GM23338 (cell line): ENCODE data around the gene CRADD. TPM values are rescaled to one million over a fixed set of nuclear protein-coding genes. Genes with fewer than 3 reads are reported as not detected.

ENCODE experiments used
- ATAC-seq: fragments of 200-7000 bp; cut with Tn5 transposase; 3 replicates; pipeline ENCODE4 v1.9.1; 2020
- DNase-seq: peaks from one replicate; pipeline ENCODE4 v3.0.0-alpha.2; 2015; ENCODE audit warnings: low spot score
- H2AFZ ChIP-seq: fragments of 200-600 bp; sonication (generic); 2 replicates; pipeline ENCODE4 v1.8.0; 2016; ENCODE audit warnings: antibody characterized with exemption, mild to moderate bottlenecking, moderate library complexity
- H3F3A ChIP-seq: fragments of 200-600 bp; sonication (generic); replicated peaks from 2 replicates; pipeline ENCODE4 v1.8.0; 2017; ENCODE audit warnings: antibody characterized with exemption, mixed run types, low read depth
- H3K27ac ChIP-seq: fragments of 200-600 bp; sonication (generic); 2 replicates; pipeline ENCODE4 v1.6.1; 2016; ENCODE audit warnings: low read depth
- H3K27me3 ChIP-seq: fragments of 200-600 bp; sonication (generic); 2 replicates; pipeline ENCODE4 v1.8.0; 2016; ENCODE audit warnings: mild to moderate bottlenecking, mixed run types, moderate library complexity; ENCODE audit not compliant: insufficient read depth
- H3K36me3 ChIP-seq: fragments of 200-600 bp; sonication (generic); 2 replicates; pipeline ENCODE4 v1.8.0; 2016; ENCODE audit warnings: mild to moderate bottlenecking; ENCODE audit not compliant: insufficient read depth
- H3K4me1 ChIP-seq: fragments of 200-600 bp; sonication (generic); 2 replicates; pipeline ENCODE4 v1.8.0; 2016; ENCODE audit warnings: mild to moderate bottlenecking, moderate library complexity; ENCODE audit not compliant: insufficient read depth
- H3K4me2 ChIP-seq: fragments of 200-600 bp; sonication (generic); 2 replicates; pipeline ENCODE4 v1.7.1; 2017; ENCODE audit warnings: mixed run types
- H3K4me3 ChIP-seq: fragments of 200-600 bp; sonication (generic); 2 replicates; pipeline ENCODE4 v1.6.1; 2016; ENCODE audit warnings: mixed run types
- H3K79me2 ChIP-seq: fragments of 200-600 bp; sonication (generic); replicated peaks from 2 replicates; pipeline ENCODE4 v1.8.0; 2017; ENCODE audit warnings: mild to moderate bottlenecking; ENCODE audit not compliant: insufficient read depth
- H3K9me2 ChIP-seq: fragments of 200-600 bp; sonication (generic); 2 replicates; pipeline ENCODE4 v1.8.0; 2017; ENCODE audit not compliant: insufficient read depth
- H4K20me1 ChIP-seq: fragments of 200-600 bp; sonication (generic); replicated peaks from 2 replicates; pipeline ENCODE4 v1.8.0; 2017; ENCODE audit warnings: mild to moderate bottlenecking; ENCODE audit not compliant: insufficient read depth
- H3K27ac Mint-ChIP-seq: 2 replicates; pipeline ENCODE4 v1.8.0; 2020; ENCODE audit warnings: inconsistent platforms, mild to moderate bottlenecking, moderate library complexity, mixed read lengths
- H3K27me3 Mint-ChIP-seq: 3 replicates; pipeline ENCODE4 v1.8.0; 2022; ENCODE audit warnings: low read depth, mild to moderate bottlenecking, moderate library complexity, mixed read lengths, inconsistent platforms; ENCODE audit not compliant: insufficient read depth, poor library complexity
- H3K36me3 Mint-ChIP-seq: 3 replicates; pipeline ENCODE4 v1.8.0; 2021; ENCODE audit warnings: low read depth, mild to moderate bottlenecking, inconsistent platforms, moderate library complexity, mixed read lengths
- H3K4me1 Mint-ChIP-seq: 3 replicates; pipeline ENCODE4 v1.8.0; 2020; ENCODE audit warnings: mild to moderate bottlenecking, inconsistent platforms, mixed read lengths
- H3K4me3 Mint-ChIP-seq: 3 replicates; pipeline ENCODE4 v1.8.0; 2021; ENCODE audit warnings: moderate library complexity, mild to moderate bottlenecking, inconsistent platforms, mixed read lengths
- H3K9me3 Mint-ChIP-seq: 3 replicates; pipeline ENCODE4 v1.8.0; 2020; ENCODE audit warnings: moderate library complexity, mild to moderate bottlenecking, inconsistent platforms, mixed read lengths
- CREB1 ChIP-seq: fragments of 250-450 bp; sonication (Bioruptor Pico); IDR thresholded peaks from 2 replicates; pipeline ENCODE4 v1.5.0; 2020; ENCODE audit warnings: low read depth, mild to moderate bottlenecking, moderate library complexity
- EZH2 ChIP-seq: fragments of 200-600 bp; sonication (generic); IDR thresholded peaks from one replicate; pipeline ENCODE4 v1.8.0; 2017; ENCODE audit warnings: antibody characterized with exemption, mild to moderate bottlenecking, low read depth; ENCODE audit not compliant: unreplicated experiment
- EZH2phosphoT487 ChIP-seq: fragments of 200-600 bp; sonication (generic); IDR thresholded peaks from one replicate; pipeline ENCODE4 v1.8.1; 2018; ENCODE audit warnings: antibody characterized with exemption; ENCODE audit not compliant: unreplicated experiment
- JUNB ChIP-seq: IDR thresholded peaks from one replicate; pipeline ENCODE4 v1.6.1; 2016; ENCODE audit warnings: antibody characterized with exemption; ENCODE audit not compliant: unreplicated experiment
- NANOG ChIP-seq: IDR thresholded peaks from 2 replicates; pipeline ENCODE4 v1.6.1; 2016; ENCODE audit warnings: antibody characterized with exemption, borderline replicate concordance
- POLR2AphosphoS5 ChIP-seq: IDR thresholded peaks from 2 replicates; pipeline ENCODE4 v1.6.1; 2016; ENCODE audit warnings: antibody characterized with exemption, low read depth
- STAT1 ChIP-seq: IDR thresholded peaks from one replicate; pipeline ENCODE4 v1.6.1; 2016; ENCODE audit warnings: antibody characterized with exemption; ENCODE audit not compliant: unreplicated experiment
- ZNF114 ChIP-seq: fragments of 250-450 bp; sonication (Bioruptor Pico); IDR thresholded peaks from 2 replicates; pipeline ENCODE4 v1.5.0; 2020; ENCODE audit warnings: mild to moderate bottlenecking, moderate library complexity
- ZNF331 ChIP-seq: fragments of 250-450 bp; sonication (Bioruptor Pico); IDR thresholded peaks from 2 replicates; pipeline ENCODE4 v1.5.0; 2020; ENCODE audit warnings: low read depth, mild to moderate bottlenecking, moderate library complexity
- polyA plus RNA-seq: library from polyadenylated mRNA; unstranded; fragments of >200 nt; fragmentation: Nextera tagmentation; extraction: Ambion mirVana; gene quantifications from 2 replicates; pipeline ENCODE4 v1.2.1, GENCODE V29; 2016
- total RNA-seq: library from RNA; depleted of rRNA; stranded (reverse); fragments of >200 nt; shearing (Covaris generic); gene quantifications from 2 replicates; pipeline ENCODE4 v1.2.3, GENCODE V29; 2014
- TF ChIP-seq, protein P1 (sequence below), 2 experiments: fragments of 200-600 bp in 1 of 2; sonication (generic) in 1 of 2; conservative IDR thresholded peaks; 2 replicates each; pipeline versions ENCODE4 v1.5.1 to v1.6.1; 2016 to 2017; ENCODE audit warnings: antibody characterized with exemption in 2 of 2, low read depth in 2 of 2, mild to moderate bottlenecking in 2 of 2, moderate library complexity in 1 of 2
- TF ChIP-seq, protein P2 (sequence below): IDR thresholded peaks from 2 replicates; pipeline ENCODE4 v1.6.1; 2016; ENCODE audit warnings: antibody characterized with exemption
- TF ChIP-seq, protein P3 (sequence below): IDR thresholded peaks from one replicate; pipeline ENCODE4 v1.6.1; 2018; ENCODE audit warnings: antibody characterized with exemption; ENCODE audit not compliant: unreplicated experiment

Gene CRADD
- total and polyA plus RNA-seq, 2 experiments from 2014 or later: 6.3 to 27.9 TPM

DNA sequence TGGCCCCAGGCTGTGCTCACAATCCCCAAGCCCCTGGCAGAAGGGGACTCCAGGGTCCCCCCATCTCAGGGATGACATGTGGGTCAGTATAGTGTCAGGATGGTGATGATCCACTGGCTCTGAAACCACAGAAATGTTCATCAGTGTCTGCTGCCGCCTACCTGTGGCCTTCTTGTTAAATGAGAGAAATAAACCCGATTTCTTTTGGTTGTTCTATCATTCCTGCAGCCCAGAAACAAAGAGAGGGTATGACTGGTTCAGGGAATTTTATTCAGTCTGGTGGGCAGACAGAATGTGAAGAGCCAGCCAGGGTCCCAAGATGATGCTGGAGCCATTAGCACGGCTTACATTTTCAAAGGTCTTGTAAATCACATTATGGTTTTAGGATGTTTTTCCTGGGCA is 86.6 kb downstream of the CRADD start:
- Histone ChIP-seq H3K27ac (no peak overlapping the region), H3K36me3 (no peaks in the 10 kb centered on the region), H3K79me2 (no peaks in the 10 kb centered on the region), H3K4me3 (no peak overlapping the region), H3F3A (no peaks in the 10 kb centered on the region), H3K4me2 (no peak overlapping the region), H3K4me1 (peaks cover 8% of the 10 kb centered on the region), H3K9me2 (no peaks in the 10 kb centered on the region), H3K27me3 (no peaks in the 10 kb centered on the region), H4K20me1 (no peaks in the 10 kb centered on the region), H2AFZ (no peak overlapping the region)
- peaks cover 26% of the 10 kb centered on the region for H3K4me1 Mint-ChIP-seq
- H3K27me3 Mint-ChIP-seq: peaks cover 3% of the 10 kb centered on the region
- peak; percentile 41 for DNase-seq
- H3K4me3 Mint-ChIP-seq: no peak overlapping the region
- H3K27ac Mint-ChIP-seq: no peak overlapping the region
- ATAC-seq: peak; percentile 37; the same call in 2 of the 3 replicates
- H3K9me3 Mint-ChIP-seq: no peaks in the 10 kb centered on the region
- H3K36me3 Mint-ChIP-seq: no peaks in the 10 kb centered on the region
- TF ChIP-seq, protein P1, sequence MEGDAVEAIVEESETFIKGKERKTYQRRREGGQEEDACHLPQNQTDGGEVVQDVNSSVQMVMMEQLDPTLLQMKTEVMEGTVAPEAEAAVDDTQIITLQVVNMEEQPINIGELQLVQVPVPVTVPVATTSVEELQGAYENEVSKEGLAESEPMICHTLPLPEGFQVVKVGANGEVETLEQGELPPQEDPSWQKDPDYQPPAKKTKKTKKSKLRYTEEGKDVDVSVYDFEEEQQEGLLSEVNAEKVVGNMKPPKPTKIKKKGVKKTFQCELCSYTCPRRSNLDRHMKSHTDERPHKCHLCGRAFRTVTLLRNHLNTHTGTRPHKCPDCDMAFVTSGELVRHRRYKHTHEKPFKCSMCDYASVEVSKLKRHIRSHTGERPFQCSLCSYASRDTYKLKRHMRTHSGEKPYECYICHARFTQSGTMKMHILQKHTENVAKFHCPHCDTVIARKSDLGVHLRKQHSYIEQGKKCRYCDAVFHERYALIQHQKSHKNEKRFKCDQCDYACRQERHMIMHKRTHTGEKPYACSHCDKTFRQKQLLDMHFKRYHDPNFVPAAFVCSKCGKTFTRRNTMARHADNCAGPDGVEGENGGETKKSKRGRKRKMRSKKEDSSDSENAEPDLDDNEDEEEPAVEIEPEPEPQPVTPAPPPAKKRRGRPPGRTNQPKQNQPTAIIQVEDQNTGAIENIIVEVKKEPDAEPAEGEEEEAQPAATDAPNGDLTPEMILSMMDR (conservative IDR thresholded peaks at IDR 0.05; ENCODE audit: low read depth in 2 of 2): peak; percentile 29 to 58; a peak in 3 of 4 replicates
- TF ChIP-seq EZH2phosphoT487 (no peak), NANOG (no peak)
- TF ChIP-seq, protein P2, sequence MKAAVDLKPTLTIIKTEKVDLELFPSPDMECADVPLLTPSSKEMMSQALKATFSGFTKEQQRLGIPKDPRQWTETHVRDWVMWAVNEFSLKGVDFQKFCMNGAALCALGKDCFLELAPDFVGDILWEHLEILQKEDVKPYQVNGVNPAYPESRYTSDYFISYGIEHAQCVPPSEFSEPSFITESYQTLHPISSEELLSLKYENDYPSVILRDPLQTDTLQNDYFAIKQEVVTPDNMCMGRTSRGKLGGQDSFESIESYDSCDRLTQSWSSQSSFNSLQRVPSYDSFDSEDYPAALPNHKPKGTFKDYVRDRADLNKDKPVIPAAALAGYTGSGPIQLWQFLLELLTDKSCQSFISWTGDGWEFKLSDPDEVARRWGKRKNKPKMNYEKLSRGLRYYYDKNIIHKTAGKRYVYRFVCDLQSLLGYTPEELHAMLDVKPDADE: no peak

DNA sequence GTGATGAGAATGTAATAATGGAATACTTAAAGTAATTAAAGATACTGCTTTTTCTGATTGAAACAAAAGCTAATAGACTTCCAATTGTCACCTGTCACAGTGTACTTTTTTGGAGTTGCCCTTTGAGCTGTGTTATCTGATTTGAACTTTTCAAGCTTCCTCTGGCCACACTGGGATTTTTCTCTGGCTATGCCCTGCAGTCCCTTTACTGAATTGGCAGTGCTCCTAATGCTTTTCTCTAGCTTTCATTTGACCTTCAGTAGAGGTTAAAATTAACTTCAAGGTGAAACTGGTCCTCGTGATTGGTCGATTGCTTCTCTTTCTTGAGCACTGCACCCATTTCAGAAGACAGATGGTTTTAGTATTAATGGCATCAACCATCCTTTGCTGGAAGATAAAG is 89.2 kb downstream of the CRADD start:
- Histone ChIP-seq H3F3A (no peaks in the 10 kb centered on the region), H3K27me3 (no peaks in the 10 kb centered on the region), H4K20me1 (no peaks in the 10 kb centered on the region), H2AFZ (no peak overlapping the region), H3K27ac (no peak overlapping the region), H3K79me2 (no peaks in the 10 kb centered on the region), H3K4me1 (no peaks in the 10 kb centered on the region; the same call in 1 of the 2 replicates), H3K4me2 (no peak overlapping the region), H3K9me2 (no peaks in the 10 kb centered on the region), H3K4me3 (no peak overlapping the region), H3K36me3 (no peaks in the 10 kb centered on the region)
- Mint-ChIP-seq H3K4me1 (peaks cover 19% of the 10 kb centered on the region), H3K27ac (no peak overlapping the region), H3K27me3 (peaks cover 2% of the 10 kb centered on the region), H3K36me3 (no peaks in the 10 kb centered on the region), H3K9me3 (no peaks in the 10 kb centered on the region), H3K4me3 (no peak overlapping the region)
- DNase-seq (no peak), ATAC-seq (no peak)
- TF ChIP-seq STAT1 (no peak), ZNF331 (no peak), JUNB (no peak), EZH2 (no peak), EZH2phosphoT487 (no peak), NANOG (no peak), CREB1 (CRISPR knock-in tag) (no peak), ZNF114 (CRISPR knock-in tag) (no peak), POLR2AphosphoS5 (no peak)
- TF ChIP-seq, protein P3, sequence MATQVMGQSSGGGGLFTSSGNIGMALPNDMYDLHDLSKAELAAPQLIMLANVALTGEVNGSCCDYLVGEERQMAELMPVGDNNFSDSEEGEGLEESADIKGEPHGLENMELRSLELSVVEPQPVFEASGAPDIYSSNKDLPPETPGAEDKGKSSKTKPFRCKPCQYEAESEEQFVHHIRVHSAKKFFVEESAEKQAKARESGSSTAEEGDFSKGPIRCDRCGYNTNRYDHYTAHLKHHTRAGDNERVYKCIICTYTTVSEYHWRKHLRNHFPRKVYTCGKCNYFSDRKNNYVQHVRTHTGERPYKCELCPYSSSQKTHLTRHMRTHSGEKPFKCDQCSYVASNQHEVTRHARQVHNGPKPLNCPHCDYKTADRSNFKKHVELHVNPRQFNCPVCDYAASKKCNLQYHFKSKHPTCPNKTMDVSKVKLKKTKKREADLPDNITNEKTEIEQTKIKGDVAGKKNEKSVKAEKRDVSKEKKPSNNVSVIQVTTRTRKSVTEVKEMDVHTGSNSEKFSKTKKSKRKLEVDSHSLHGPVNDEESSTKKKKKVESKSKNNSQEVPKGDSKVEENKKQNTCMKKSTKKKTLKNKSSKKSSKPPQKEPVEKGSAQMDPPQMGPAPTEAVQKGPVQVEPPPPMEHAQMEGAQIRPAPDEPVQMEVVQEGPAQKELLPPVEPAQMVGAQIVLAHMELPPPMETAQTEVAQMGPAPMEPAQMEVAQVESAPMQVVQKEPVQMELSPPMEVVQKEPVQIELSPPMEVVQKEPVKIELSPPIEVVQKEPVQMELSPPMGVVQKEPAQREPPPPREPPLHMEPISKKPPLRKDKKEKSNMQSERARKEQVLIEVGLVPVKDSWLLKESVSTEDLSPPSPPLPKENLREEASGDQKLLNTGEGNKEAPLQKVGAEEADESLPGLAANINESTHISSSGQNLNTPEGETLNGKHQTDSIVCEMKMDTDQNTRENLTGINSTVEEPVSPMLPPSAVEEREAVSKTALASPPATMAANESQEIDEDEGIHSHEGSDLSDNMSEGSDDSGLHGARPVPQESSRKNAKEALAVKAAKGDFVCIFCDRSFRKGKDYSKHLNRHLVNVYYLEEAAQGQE: no peak
- TF ChIP-seq, protein P1 (conservative IDR thresholded peaks at IDR 0.05; ENCODE audit: low read depth in 2 of 2): no peak
- TF ChIP-seq, protein P2: no peak
